Measurements from ENCODE around the gene PHLDA2. TPM values are rescaled to one million over a fixed set of nuclear protein-coding genes. Genes with fewer than 3 reads are reported as not detected.

The PHLDA2 gene
- total RNA-seq, 2 experiments from 2014 or later, result 2.8 to 3.6 TPM

- H3K9me3 Mint-ChIP-seq, result no peaks in the 10 kb centered on the region
- no peaks in the 10 kb centered on the region for H3K36me3 Mint-ChIP-seq (ENCODE audit: low read depth)
- DNase-seq, result peak; percentile 67
- peak overlapping the region; percentile 84 for H3K4me3 Mint-ChIP-seq
- CTCF ChIA-PET, result interaction anchor here (0.5 to 11.3 kb wide), 13 partner anchors 10 to 386 kb away, joined by 3 to 280 read pairs (median 4); partner anchors contain the start of gene PHLDA2
- peaks cover 20% of the 10 kb centered on the region for H3K4me1 Mint-ChIP-seq (ENCODE audit: low read depth)
- peak overlapping the region; percentile 53 for H3K27ac Mint-ChIP-seq
- H3K27me3 Mint-ChIP-seq (ENCODE audit: low read depth), result no peaks in the 10 kb centered on the region
- intact Hi-C loops (cut with micrococcal nuclease), result loop anchor here (1.0 to 2.0 kb wide), 6 partner anchors 9 to 493 kb away; partner anchors contain the start of gene TSSC4
Measured at GRCh38 chr11:2892967-2893528, 36.2 kb downstream of the PHLDA2 start.

- peak; percentile 79 for DNase-seq
- Mint-ChIP-seq H3K27me3 (ENCODE audit: low read depth) (no peaks in the 10 kb centered on the region), H3K27ac (peak overlapping the region; percentile 80), H3K36me3 (ENCODE audit: low read depth) (no peaks in the 10 kb centered on the region), H3K4me3 (peak overlapping the region; percentile 84), H3K4me1 (ENCODE audit: low read depth) (peaks cover 16% of the 10 kb centered on the region), H3K9me3 (no peaks in the 10 kb centered on the region)
- intact Hi-C loops (cut with micrococcal nuclease), result loop anchor here (1.0 to 2.0 kb wide), 6 partner anchors 10 to 492 kb away; partner anchors contain the start of gene TSSC4
- CTCF ChIA-PET, result interaction anchor here (0.5 to 11.3 kb wide), 14 partner anchors 9 to 386 kb away, joined by 3 to 280 read pairs (median 4); partner anchors contain the start of gene PHLDA2
Measured at GRCh38 chr11:2892215-2892966, 36.8 kb downstream of the PHLDA2 start.

GRCh38 chr11:2891326-2892214, 37.6 kb downstream of the PHLDA2 start:
- DNase-seq, result no peak
- CTCF ChIA-PET, result interaction anchor here (0.5 to 11.3 kb wide), 13 partner anchors 8 to 590 kb away, joined by 3 to 280 read pairs (median 5); partner anchors contain the start of genes C11orf21, PHLDA2 and TSPAN32
- peak overlapping the region; percentile 80 for H3K27ac Mint-ChIP-seq
- H3K4me1 Mint-ChIP-seq (ENCODE audit: low read depth), result peaks cover 16% of the 10 kb centered on the region
- intact Hi-C loops (cut with micrococcal nuclease), result loop anchor here (1.0 to 2.0 kb wide), 6 partner anchors 11 to 491 kb away; partner anchors contain the start of gene TSSC4
- H3K9me3 Mint-ChIP-seq, result no peaks in the 10 kb centered on the region
- H3K36me3 Mint-ChIP-seq (ENCODE audit: low read depth), result no peaks in the 10 kb centered on the region
- no peaks in the 10 kb centered on the region for H3K27me3 Mint-ChIP-seq (ENCODE audit: low read depth)
- H3K4me3 Mint-ChIP-seq, result peak overlapping the region; percentile 84

GRCh38 chr11:2890466-2891294, 38.5 kb downstream of the PHLDA2 start:
- no peaks in the 10 kb centered on the region for H3K27me3 Mint-ChIP-seq (ENCODE audit: low read depth)
- peaks cover 16% of the 10 kb centered on the region for H3K4me1 Mint-ChIP-seq (ENCODE audit: low read depth)
- no peak overlapping the region for H3K4me3 Mint-ChIP-seq
- intact Hi-C loops (cut with micrococcal nuclease), result no loop called here
- no peak for DNase-seq
- CTCF ChIA-PET, result interaction anchor here (1.0 to 11.3 kb wide), 6 partner anchors 12 to 586 kb away, joined by 3 to 280 read pairs (median 6); partner anchors contain the start of gene PHLDA2
- no peaks in the 10 kb centered on the region for H3K9me3 Mint-ChIP-seq
- no peak overlapping the region for H3K27ac Mint-ChIP-seq
- no peaks in the 10 kb centered on the region for H3K36me3 Mint-ChIP-seq (ENCODE audit: low read depth)

- H3K4me1 Mint-ChIP-seq (ENCODE audit: low read depth), result peaks cover 16% of the 10 kb centered on the region
- H3K27ac Mint-ChIP-seq, result no peak overlapping the region
- no peak overlapping the region for H3K4me3 Mint-ChIP-seq
- intact Hi-C loops (cut with micrococcal nuclease), result loop anchor here (2.0 to 5.0 kb wide), 2 partner anchors 191 to 587 kb away; partner anchors contain the start of genes C11orf21, KCNQ1OT1 and TSPAN32
- CTCF ChIA-PET, result interaction anchor here (0.6 to 11.3 kb wide), 8 partner anchors 11 to 585 kb away, joined by 3 to 280 read pairs (median 6); a partner anchor contains a TSS
- no peak for DNase-seq
- H3K27me3 Mint-ChIP-seq (ENCODE audit: low read depth), result no peaks in the 10 kb centered on the region
- no peaks in the 10 kb centered on the region for H3K36me3 Mint-ChIP-seq (ENCODE audit: low read depth)
- no peaks in the 10 kb centered on the region for H3K9me3 Mint-ChIP-seq
Measured at GRCh38 chr11:2889362-2890273, 39.6 kb downstream of the PHLDA2 start.

GRCh38 chr11:2888266-2888968, 40.8 kb downstream of the PHLDA2 start:
- H3K9me3 Mint-ChIP-seq, result no peaks in the 10 kb centered on the region
- peaks cover 16% of the 10 kb centered on the region for H3K4me1 Mint-ChIP-seq (ENCODE audit: low read depth)
- intact Hi-C loops (cut with micrococcal nuclease), result loop anchor here (1.0 to 5.0 kb wide), 4 partner anchors 190 to 586 kb away; partner anchors contain the start of genes C11orf21, KCNQ1OT1 and TSPAN32
- CTCF ChIA-PET, result interaction anchor here (0.9 to 11.3 kb wide), 13 partner anchors 9 to 461 kb away, joined by 3 to 280 read pairs (median 4); a partner anchor contains a TSS
- H3K4me3 Mint-ChIP-seq, result no peak overlapping the region
- no peak overlapping the region for H3K27ac Mint-ChIP-seq
- no peaks in the 10 kb centered on the region for H3K36me3 Mint-ChIP-seq (ENCODE audit: low read depth)
- peak; percentile 93 for DNase-seq
- no peaks in the 10 kb centered on the region for H3K27me3 Mint-ChIP-seq (ENCODE audit: low read depth)

GRCh38 chr11:2887515-2888195, 41.6 kb downstream of the PHLDA2 start:
- no peak overlapping the region for H3K4me3 Mint-ChIP-seq
- no peak for DNase-seq
- H3K4me1 Mint-ChIP-seq (ENCODE audit: low read depth), result peaks cover 13% of the 10 kb centered on the region
- peaks cover 3% of the 10 kb centered on the region for H3K27me3 Mint-ChIP-seq (ENCODE audit: low read depth)
- intact Hi-C loops (cut with micrococcal nuclease), result loop anchor here (1.0 to 5.0 kb wide), 4 partner anchors 189 to 585 kb away; partner anchors contain the start of genes C11orf21, KCNQ1OT1 and TSPAN32
- no peaks in the 10 kb centered on the region for H3K9me3 Mint-ChIP-seq
- CTCF ChIA-PET, result interaction anchor here (0.6 to 11.3 kb wide), 16 partner anchors 9 to 460 kb away, joined by 3 to 280 read pairs (median 4); a partner anchor contains a TSS
- H3K27ac Mint-ChIP-seq, result no peak overlapping the region
- no peaks in the 10 kb centered on the region for H3K36me3 Mint-ChIP-seq (ENCODE audit: low read depth)

GRCh38 chr11:2886936-2887335, 42.3 kb downstream of the PHLDA2 start:
- Mint-ChIP-seq H3K27ac (no peak overlapping the region), H3K9me3 (no peaks in the 10 kb centered on the region), H3K27me3 (ENCODE audit: low read depth) (peaks cover 3% of the 10 kb centered on the region), H3K36me3 (ENCODE audit: low read depth) (no peaks in the 10 kb centered on the region), H3K4me3 (peak overlapping the region; percentile 55), H3K4me1 (ENCODE audit: low read depth) (peaks cover 9% of the 10 kb centered on the region)
- no peak for DNase-seq
- CTCF ChIA-PET, result interaction anchor here (0.9 to 11.3 kb wide), 9 partner anchors 8 to 459 kb away, joined by 3 to 280 read pairs (median 6); no protein-coding TSS in a partner anchor
- intact Hi-C loops (cut with micrococcal nuclease), result loop anchor here (5.0 kb wide), 1 partner anchor 585 kb away; the partner anchor contains the start of genes C11orf21 and TSPAN32

GRCh38 chr11:2886191-2886894, 42.9 kb downstream of the PHLDA2 start:
- Mint-ChIP-seq H3K27ac (no peak overlapping the region), H3K4me1 (ENCODE audit: low read depth) (peaks cover 3% of the 10 kb centered on the region), H3K9me3 (no peaks in the 10 kb centered on the region), H3K36me3 (ENCODE audit: low read depth) (no peaks in the 10 kb centered on the region), H3K27me3 (ENCODE audit: low read depth) (peaks cover 3% of the 10 kb centered on the region), H3K4me3 (peak overlapping the region; percentile 55)
- no peak for DNase-seq
- intact Hi-C loops (cut with micrococcal nuclease), result loop anchor here (5.0 kb wide), 1 partner anchor 584 kb away; the partner anchor contains the start of genes C11orf21 and TSPAN32
- CTCF ChIA-PET, result interaction anchor here (1.3 to 11.3 kb wide), 4 partner anchors 7 to 352 kb away, joined by 3 to 280 read pairs (median 9); partner anchors contain the start of gene PHLDA2
